Right lobe of liver (tissue), 4 donors: ENCODE data around the gene SLC25A5.

Source experiments
- POLR2A ChIP-seq: fragments of 450-650 bp; IDR thresholded peaks from one replicate; pipeline ENCODE4 v1.6.1; 2017; ENCODE audit warnings: antibody characterized with exemption, mild to moderate bottlenecking
- TF ChIP-seq, protein P1 (sequence below), 4 donors: fragments of 200-600 bp in 3 of 4; fragments of 450-650 bp in 1 of 4; IDR thresholded peaks; one replicate each; pipeline versions ENCODE4 v1.5.1 to v1.8.0; 2016 to 2022; ENCODE audit warnings: antibody characterized with exemption in 4 of 4, mild to moderate bottlenecking in 2 of 4
- donor health status: DM: no; HTN: no; CAD: no.
- donor health status: DM: no; HTN: no; CAD: no.
- donor health status: DM: no; HTN: yes; CAD: no.

DNA sequence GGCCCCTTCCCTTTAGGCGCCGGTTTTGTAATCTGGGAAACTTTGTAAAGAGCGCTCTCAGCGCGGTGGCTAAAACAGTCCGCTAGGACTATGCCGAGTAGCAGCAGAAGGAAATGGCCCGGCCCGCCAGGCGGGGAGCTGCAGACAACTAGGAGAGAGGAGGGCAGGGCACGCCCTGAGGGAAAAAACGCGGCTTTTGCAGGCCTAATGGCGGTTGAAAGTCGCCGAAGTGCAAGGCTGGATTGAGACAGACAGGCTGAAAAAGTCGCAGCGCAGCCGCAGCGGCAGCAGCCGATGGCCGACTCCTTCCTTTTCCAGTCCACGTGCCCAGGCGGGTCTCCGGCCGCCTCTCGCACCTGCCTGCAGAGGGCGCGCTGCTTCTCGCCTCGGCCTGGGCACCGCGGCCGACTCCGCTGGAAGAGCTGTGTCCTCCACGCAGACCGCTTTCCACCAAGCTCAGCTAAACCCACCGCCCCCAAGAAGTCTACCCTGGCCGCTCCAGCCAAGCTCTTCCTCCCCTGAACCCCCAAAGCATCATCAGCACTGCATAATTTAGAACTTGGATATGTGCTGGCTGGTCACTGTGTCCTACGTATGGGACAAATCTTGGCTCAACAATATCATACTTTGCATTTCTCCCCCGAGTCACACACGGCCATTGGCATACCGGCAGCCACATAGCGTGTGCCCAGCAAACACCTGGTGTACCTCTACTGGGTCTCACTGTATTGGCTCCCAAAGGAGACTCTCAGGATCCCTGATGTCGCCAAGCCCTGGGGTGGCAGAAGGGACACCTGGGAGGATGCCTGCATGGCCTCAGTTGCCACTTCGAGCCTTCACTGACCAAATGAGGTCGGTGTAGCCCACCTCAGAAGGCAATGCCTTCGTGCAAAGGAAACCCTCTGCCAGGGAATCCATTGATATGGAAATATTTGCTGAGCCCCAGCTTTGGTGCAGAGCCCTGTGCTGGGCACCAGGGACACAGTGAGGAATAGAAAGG lies 14.5 kb downstream of the SLC25A5 start:
- TF ChIP-seq, protein P1, sequence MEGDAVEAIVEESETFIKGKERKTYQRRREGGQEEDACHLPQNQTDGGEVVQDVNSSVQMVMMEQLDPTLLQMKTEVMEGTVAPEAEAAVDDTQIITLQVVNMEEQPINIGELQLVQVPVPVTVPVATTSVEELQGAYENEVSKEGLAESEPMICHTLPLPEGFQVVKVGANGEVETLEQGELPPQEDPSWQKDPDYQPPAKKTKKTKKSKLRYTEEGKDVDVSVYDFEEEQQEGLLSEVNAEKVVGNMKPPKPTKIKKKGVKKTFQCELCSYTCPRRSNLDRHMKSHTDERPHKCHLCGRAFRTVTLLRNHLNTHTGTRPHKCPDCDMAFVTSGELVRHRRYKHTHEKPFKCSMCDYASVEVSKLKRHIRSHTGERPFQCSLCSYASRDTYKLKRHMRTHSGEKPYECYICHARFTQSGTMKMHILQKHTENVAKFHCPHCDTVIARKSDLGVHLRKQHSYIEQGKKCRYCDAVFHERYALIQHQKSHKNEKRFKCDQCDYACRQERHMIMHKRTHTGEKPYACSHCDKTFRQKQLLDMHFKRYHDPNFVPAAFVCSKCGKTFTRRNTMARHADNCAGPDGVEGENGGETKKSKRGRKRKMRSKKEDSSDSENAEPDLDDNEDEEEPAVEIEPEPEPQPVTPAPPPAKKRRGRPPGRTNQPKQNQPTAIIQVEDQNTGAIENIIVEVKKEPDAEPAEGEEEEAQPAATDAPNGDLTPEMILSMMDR (IDR thresholded peaks at IDR 0.05), result peak; percentile 55 to 79 (median 70)
- TF ChIP-seq POLR2A, result peak; percentile 22
